Measurements from ENCODE around the gene TUFM. TPM values are rescaled to one million over a fixed set of nuclear protein-coding genes. Genes with fewer than 3 reads are reported as not detected.
A peak's percentile ranks its signal among the peaks of the same experiment; 100 is the strongest.

Gene TUFM
- total RNA-seq, 1 donor from 2014 or later, result 74.0 TPM

DNA sequence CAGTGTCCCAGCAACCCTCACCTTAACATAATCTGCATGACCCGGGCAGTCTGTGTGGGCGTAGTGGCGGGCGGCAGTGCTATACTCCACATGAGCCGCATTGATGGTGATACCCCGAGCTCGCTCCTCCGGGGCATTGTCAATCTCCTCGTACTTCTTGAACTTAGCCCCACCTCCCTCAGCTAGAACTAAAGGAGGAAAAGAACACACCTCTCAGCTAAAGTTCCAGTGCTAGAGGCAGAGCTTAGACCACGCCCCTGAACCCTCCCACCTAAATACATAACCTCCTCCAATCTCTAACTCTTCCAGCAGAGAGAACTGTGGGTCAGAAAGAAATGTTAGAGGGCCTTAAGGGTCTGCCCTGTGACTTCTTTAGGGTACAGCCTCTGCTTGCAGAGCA, 855 bp downstream of the TUFM start:
- Histone ChIP-seq H3K27ac (no peak overlapping the region), H2AFZ (replicated peaks) (no peak overlapping the region), H3K9ac (peak overlapping the region; percentile 82), H4K20me1 (ENCODE audit: low read depth) (no peaks in the 10 kb centered on the region), H3K27me3 (no peaks in the 10 kb centered on the region), H3K36me3 (no peaks in the 10 kb centered on the region), H3K79me2 (ENCODE audit: low read depth) (peaks cover 28% of the 10 kb centered on the region), H3K9me3 (ENCODE audit: low read depth) (no peaks in the 10 kb centered on the region), H3F3A (ENCODE audit: low read depth) (peaks cover 38% of the 10 kb centered on the region), H3K4me2 (peak overlapping the region; percentile 91), H3K4me1 (no peaks in the 10 kb centered on the region), H3K4me3 (peak overlapping the region; percentile 75)
- TF ChIP-seq EZH2 (IDR thresholded peaks at IDR 0.05), result no peak
- TF ChIP-seq, protein P1, sequence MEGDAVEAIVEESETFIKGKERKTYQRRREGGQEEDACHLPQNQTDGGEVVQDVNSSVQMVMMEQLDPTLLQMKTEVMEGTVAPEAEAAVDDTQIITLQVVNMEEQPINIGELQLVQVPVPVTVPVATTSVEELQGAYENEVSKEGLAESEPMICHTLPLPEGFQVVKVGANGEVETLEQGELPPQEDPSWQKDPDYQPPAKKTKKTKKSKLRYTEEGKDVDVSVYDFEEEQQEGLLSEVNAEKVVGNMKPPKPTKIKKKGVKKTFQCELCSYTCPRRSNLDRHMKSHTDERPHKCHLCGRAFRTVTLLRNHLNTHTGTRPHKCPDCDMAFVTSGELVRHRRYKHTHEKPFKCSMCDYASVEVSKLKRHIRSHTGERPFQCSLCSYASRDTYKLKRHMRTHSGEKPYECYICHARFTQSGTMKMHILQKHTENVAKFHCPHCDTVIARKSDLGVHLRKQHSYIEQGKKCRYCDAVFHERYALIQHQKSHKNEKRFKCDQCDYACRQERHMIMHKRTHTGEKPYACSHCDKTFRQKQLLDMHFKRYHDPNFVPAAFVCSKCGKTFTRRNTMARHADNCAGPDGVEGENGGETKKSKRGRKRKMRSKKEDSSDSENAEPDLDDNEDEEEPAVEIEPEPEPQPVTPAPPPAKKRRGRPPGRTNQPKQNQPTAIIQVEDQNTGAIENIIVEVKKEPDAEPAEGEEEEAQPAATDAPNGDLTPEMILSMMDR (IDR thresholded peaks at IDR 0.05), result no peak
- no peak for TF ChIP-seq EZH2phosphoT487 (IDR thresholded peaks at IDR 0.05)
- DNase-seq (ENCODE audit: low spot score), result peak; percentile 32
- H3K4me1 Mint-ChIP-seq, result peaks cover 17% of the 10 kb centered on the region
- no peak overlapping the region for H3K27ac Mint-ChIP-seq
- no peaks in the 10 kb centered on the region for H3K9me3 Mint-ChIP-seq
- H3K27me3 Mint-ChIP-seq (ENCODE audit: insufficient read depth, low read depth), result peaks cover 8% of the 10 kb centered on the region
- peak overlapping the region; percentile 94 for H3K4me3 Mint-ChIP-seq
- peaks cover 15% of the 10 kb centered on the region for H3K36me3 Mint-ChIP-seq

DNA sequence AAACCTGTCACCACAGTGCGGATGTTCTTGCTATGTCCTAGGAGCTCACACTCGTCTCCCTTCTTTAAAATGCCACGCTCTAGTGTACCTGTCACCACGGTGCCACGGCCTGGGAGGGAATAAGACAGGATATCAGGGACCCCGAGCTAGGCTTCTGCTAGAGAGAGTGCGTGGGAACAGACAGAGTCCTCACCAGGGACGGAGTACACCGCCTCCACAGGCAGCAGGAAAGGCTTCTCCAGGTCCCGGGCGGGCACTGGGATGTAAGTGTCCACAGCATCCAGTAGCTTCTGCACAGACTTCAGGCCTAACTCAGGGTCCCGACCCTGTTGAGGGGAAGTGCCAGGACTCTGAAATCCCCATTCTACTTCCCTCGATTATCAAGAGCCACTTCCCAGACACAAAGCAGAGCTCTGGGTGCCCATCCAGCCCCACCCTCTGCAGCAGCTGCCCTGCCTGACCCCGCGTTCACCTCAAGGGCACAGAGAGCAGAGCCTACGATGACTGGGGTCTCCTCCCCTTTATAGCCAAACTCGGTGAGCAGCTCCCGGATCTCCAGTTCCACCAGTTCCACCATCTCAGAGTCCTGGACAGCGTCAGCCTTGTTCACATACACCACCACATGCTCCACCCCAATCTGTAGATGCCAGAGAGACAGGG, 1.8 kb downstream of the TUFM start:
- Histone ChIP-seq H3K9ac (no peak overlapping the region), H3F3A (ENCODE audit: low read depth) (peaks cover 41% of the 10 kb centered on the region), H3K4me2 (no peak overlapping the region), H3K79me2 (ENCODE audit: low read depth) (peaks cover 28% of the 10 kb centered on the region), H3K27ac (no peak overlapping the region), H3K4me1 (no peaks in the 10 kb centered on the region), H3K36me3 (no peaks in the 10 kb centered on the region), H2AFZ (replicated peaks) (no peak overlapping the region), H3K9me3 (ENCODE audit: low read depth) (no peaks in the 10 kb centered on the region), H3K27me3 (no peaks in the 10 kb centered on the region), H4K20me1 (ENCODE audit: low read depth) (no peaks in the 10 kb centered on the region), H3K4me3 (no peak overlapping the region)
- TF ChIP-seq EZH2phosphoT487 (IDR thresholded peaks at IDR 0.05), result no peak
- TF ChIP-seq, protein P1 (IDR thresholded peaks at IDR 0.05), result no peak
- no peak for TF ChIP-seq EZH2 (IDR thresholded peaks at IDR 0.05)
- Mint-ChIP-seq H3K27me3 (ENCODE audit: insufficient read depth, low read depth) (peaks cover 8% of the 10 kb centered on the region), H3K27ac (no peak overlapping the region), H3K9me3 (no peaks in the 10 kb centered on the region), H3K4me3 (peak overlapping the region; percentile 94), H3K36me3 (peaks cover 15% of the 10 kb centered on the region), H3K4me1 (peaks cover 17% of the 10 kb centered on the region)
- DNase-seq (ENCODE audit: low spot score), result no peak

DNA sequence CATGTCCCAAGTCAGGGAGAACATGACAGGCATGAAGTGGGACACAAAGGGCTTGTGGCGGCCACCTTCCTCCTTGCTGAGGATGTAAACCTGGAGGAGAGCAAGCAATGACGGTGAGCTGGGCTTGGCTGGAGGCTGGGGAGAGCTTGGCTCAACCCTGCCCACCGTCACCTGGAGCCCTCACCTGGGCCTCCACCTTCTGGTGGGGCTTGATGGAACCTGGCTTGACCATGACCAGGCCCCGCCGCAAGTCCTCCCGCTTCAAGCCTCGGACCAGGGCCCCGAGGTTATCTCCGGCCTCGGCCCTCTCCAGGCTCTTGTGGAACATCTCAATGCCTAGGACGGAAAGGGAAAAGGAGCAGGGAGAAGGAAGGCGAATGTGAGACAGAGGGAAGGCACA, 2.4 kb downstream of the TUFM start:
- Histone ChIP-seq H3K9me3 (ENCODE audit: low read depth) (no peaks in the 10 kb centered on the region), H3K4me3 (no peak overlapping the region), H3K9ac (no peak overlapping the region), H3K27ac (no peak overlapping the region), H4K20me1 (ENCODE audit: low read depth) (no peaks in the 10 kb centered on the region), H2AFZ (replicated peaks) (no peak overlapping the region), H3K4me2 (no peak overlapping the region), H3K27me3 (no peaks in the 10 kb centered on the region), H3K79me2 (ENCODE audit: low read depth) (peaks cover 28% of the 10 kb centered on the region), H3F3A (ENCODE audit: low read depth) (peaks cover 47% of the 10 kb centered on the region), H3K36me3 (no peaks in the 10 kb centered on the region), H3K4me1 (no peaks in the 10 kb centered on the region)
- Mint-ChIP-seq H3K27me3 (ENCODE audit: insufficient read depth, low read depth) (peaks cover 6% of the 10 kb centered on the region), H3K4me1 (peaks cover 17% of the 10 kb centered on the region), H3K9me3 (no peaks in the 10 kb centered on the region), H3K4me3 (peak overlapping the region; percentile 94), H3K36me3 (peaks cover 16% of the 10 kb centered on the region), H3K27ac (no peak overlapping the region)
- TF ChIP-seq EZH2 (IDR thresholded peaks at IDR 0.05), result no peak
- DNase-seq (ENCODE audit: low spot score), result no peak

DNA sequence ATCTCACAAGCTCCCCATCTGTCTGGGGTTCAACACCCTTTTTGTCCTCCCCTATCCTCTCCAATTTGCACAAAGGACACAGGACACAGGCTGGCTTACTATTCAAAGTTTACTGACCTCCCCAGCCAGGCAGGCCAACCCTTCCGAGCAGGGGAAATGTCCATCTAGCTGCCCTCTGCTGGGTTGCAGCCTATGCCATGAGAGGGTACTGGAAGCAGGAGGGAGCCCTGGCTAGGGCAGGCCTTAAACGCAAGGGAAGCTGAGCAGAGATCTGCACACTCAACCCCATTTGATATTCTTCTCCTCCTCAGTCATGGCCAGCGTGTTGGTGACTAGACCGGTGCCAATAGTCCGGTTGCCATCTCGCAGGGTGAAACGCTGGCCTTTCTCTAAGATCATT, 3.5 kb downstream of the TUFM start:
- H3K4me3 ChIP-seq, result no peak overlapping the region
- Mint-ChIP-seq H3K4me3 (peak overlapping the region; percentile 55), H3K9me3 (no peaks in the 10 kb centered on the region), H3K27me3 (ENCODE audit: insufficient read depth, low read depth) (peaks cover 7% of the 10 kb centered on the region), H3K4me1 (peaks cover 17% of the 10 kb centered on the region), H3K27ac (no peak overlapping the region), H3K36me3 (peaks cover 24% of the 10 kb centered on the region)
- H3K4me1 ChIP-seq, result no peaks in the 10 kb centered on the region
- H3K9me3 ChIP-seq (ENCODE audit: low read depth), result no peaks in the 10 kb centered on the region
- H3K27me3 ChIP-seq, result no peaks in the 10 kb centered on the region
- H4K20me1 ChIP-seq (ENCODE audit: low read depth), result peaks cover 6% of the 10 kb centered on the region
- TF ChIP-seq EZH2 (IDR thresholded peaks at IDR 0.05) (no peak), EZH2phosphoT487 (IDR thresholded peaks at IDR 0.05) (no peak)
- TF ChIP-seq, protein P1 (IDR thresholded peaks at IDR 0.05), result no peak
- no peak overlapping the region for H3K9ac ChIP-seq
- H3K27ac ChIP-seq, result no peak overlapping the region
- H3K36me3 ChIP-seq, result no peaks in the 10 kb centered on the region
- no peak overlapping the region for H2AFZ ChIP-seq (replicated peaks)
- H3K79me2 ChIP-seq (ENCODE audit: low read depth), result peaks cover 28% of the 10 kb centered on the region
- H3F3A ChIP-seq (ENCODE audit: low read depth), result peaks cover 58% of the 10 kb centered on the region
- H3K4me2 ChIP-seq, result no peak overlapping the region
- DNase-seq (ENCODE audit: low spot score), result no peak
